ENCODE measurements around the gene PACRG. TPM values are rescaled to one million over a fixed set of nuclear protein-coding genes. Genes with fewer than 3 reads are reported as not detected.
"Not testable (repeated sequence)": the region's sequence is repeated elsewhere in the genome, so short reads cannot be mapped to it uniquely, and the experiment has no call there.

The PACRG gene
- total RNA-seq, 1 donor from 2014 or later: 8.2 TPM

DNA sequence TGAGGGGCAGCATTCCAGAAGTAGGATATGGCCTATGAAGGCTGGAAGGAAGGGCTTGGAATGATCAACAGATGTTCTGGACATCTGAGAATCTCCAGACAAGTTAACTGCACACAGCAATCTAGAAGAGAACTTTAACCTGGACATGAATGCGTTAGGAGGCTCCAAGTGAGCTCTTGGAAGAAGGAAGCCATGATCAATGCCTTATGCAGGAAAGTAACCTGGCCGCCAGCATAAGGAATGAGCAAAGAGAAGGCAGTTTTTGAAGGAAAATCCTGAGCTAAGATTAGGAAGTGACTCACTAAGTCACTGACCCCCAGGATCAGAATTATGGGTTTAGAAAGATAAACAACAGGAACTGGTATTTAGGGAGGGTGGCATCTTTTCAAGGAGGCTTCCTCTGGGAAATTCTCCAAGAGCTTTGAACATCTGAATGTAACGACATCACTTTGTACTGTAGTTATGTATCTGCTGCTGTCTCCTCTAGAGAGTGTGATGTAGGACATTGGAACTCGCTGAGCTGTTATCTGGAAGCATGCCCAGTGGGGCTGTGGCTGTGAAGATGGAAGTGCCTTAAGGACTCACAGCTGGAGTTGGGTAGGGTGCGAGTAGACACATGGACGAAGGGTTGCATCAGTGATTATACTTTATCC lies 236.8 kb downstream of the PACRG start:
- peak; percentile 98 for ATAC-seq
- DNase-seq: peak; percentile 69
- intact Hi-C loops (cut with micrococcal nuclease): no loop called here

- intact Hi-C loops (cut with micrococcal nuclease): no loop called here
- no peak for DNase-seq
- no peak for ATAC-seq
Measured at GRCh38 chr6:162965366-162965765, 237.6 kb downstream of the PACRG start.

- intact Hi-C loops (cut with micrococcal nuclease): no loop called here
- ATAC-seq: no peak
Measured at GRCh38 chr6:162970246-162970645, 242.5 kb downstream of the PACRG start.

DNA sequence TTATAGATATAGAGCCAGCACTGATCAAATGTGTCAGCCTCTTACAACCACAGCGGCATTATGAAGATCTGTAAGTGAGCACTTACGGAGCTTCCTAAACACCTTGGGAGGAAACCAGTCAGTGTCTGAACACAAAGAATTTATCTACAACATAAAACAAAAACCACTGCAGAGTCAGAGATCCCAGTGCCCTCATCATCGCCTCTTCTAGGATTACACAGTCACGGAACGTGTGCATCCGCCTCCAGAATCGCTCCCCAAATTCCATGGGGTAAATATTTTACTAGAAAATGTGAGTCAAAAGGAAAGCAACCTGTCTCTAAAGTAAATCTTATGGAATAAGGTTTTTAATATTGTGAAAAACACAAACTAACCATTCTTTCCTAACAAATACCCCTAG lies 243.6 kb downstream of the PACRG start:
- DNase-seq (no peak), ATAC-seq (no peak)
- intact Hi-C loops (cut with micrococcal nuclease): no loop called here

More at GRCh38 chr6:162970246-162970645, 242.5 kb downstream of the PACRG start:
- DNase-seq: no peak

DNA sequence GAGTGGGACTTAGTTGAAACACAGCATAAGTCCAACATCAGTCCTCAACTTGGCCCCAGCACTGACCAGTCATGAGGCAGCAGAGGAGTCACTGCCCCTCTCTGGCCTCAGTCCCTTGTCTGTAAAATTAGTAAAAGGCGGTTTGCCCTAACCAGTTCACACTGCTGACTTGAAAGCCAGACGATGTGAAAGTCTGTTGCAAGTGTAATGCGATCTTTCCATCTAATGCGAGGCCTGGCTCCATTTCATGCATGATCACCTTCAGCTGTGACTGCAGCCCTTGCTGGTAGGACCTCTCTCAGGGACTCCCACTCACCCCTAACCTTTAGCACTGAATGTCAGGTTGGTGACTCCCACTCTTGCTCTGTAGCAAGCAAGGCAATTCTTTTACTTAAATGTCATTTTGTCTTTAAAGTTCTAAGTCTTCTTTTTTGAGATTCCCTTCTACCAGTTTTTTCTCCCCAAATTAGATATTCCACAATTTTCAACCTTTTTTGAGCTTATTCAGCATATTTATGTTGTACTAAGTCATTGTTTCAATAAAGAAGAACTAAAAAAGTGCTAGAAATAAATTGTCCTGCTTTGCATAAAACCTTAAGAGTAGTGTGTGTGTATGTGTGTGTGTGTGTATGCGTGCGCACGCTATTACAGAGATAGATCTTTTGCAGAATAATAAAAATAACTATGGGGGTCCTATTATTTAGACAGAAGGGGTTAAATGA lies 245.5 kb downstream of the PACRG start:
- DNase-seq (no peak), ATAC-seq (no peak)
- intact Hi-C loops (cut with micrococcal nuclease): no loop called here

DNA sequence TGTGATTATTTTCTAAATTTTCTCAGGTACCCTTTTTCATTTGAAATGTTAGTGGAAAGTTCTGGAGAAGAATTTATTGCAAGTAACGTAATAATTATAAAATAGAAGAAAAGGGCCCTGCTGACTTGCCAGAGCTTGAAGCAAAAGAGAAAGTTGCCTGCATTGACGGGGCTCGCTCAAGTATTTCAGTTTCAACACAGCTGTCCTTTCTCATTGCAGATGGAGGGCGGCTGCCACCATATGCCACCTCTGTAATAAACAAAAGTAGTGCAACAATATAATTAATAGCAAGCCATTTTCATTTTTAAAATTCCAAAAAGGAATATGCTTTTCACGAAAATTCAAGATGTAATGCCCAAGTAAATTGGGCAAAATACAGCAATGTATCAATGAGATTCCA lies 246.2 kb downstream of the PACRG start:
- ATAC-seq: no peak
- DNase-seq: no peak
- intact Hi-C loops (cut with micrococcal nuclease): no loop called here

GRCh38 chr6:162974685-162975084 lies 246.9 kb downstream of the PACRG start:
- intact Hi-C loops (cut with micrococcal nuclease): no loop called here
- DNase-seq: no peak
- no peak for ATAC-seq

DNA sequence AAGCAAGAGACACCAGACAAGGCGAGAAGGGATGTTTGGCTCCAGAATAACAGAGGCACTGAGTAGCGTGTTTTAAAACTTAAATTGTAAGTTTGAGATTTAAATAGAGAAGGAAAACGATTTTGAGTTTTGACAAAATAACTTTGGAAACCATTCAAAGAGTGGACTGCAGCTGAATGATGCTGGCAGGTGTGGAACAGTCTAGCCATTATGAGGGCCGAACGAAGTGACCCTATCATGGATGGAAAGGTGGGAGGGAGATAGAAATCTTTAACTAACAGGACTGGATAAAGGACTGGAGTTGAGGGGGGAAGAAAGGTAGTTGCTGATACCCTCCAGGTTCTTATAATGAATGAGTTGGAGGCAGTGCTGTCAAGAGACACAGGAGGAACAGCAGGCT lies 248.4 kb downstream of the PACRG start:
- DNase-seq (no peak), ATAC-seq (no peak)

DNA sequence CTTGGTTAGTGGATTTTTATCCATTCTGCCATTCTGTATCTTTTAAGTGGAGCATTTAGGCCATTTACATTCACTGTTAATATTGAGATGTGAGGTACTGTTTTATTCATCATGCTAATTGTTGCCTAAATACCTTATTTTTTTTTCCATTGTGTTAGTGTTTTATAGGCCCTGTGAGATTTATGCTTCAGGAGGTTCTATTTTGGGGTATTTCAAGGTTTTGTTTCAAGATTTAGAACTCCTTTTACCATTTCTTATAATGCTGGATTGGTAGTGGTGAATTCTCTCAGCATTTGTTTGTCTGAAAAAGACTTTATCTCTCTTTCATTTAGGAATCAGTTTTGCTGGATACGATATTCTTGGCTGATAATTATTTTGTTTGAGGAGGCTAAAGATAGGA lies 255.5 kb downstream of the PACRG start:
- intact Hi-C loops (cut with micrococcal nuclease); ATAC-seq; DNase-seq: not testable (repeated sequence)

More for the DNA sequence above, 248.4 kb downstream of the PACRG start:
- intact Hi-C loops (cut with micrococcal nuclease): no loop called here

DNA sequence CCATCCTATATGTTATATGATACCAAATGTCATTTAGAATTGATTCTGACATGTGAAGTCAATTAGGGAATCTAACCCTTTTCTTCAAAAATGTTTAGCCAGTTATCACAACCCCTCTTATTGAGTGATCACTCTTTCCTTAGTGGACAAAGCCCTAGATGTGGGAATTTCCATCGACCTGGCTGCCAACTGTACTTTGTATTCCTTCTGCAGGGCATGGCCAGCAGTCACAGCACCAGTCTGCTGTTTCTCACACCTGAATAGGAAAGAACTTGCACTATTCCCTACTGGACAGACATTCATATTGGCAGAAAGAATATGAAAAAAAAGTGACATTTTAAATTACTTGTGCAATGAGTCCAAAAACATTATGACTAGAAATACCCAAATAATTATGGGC lies 271.0 kb downstream of the PACRG start:
- intact Hi-C loops (cut with micrococcal nuclease): no loop called here
- no peak for DNase-seq
- no peak for ATAC-seq

GRCh38 chr6:162999575-163000285 lies 272.0 kb downstream of the PACRG start:
- DNase-seq (no peak), ATAC-seq (no peak)
- intact Hi-C loops (cut with micrococcal nuclease): no loop called here

GRCh38 chr6:163001330-163001729 lies 273.6 kb downstream of the PACRG start:
- ATAC-seq (peak; percentile 34), DNase-seq (no peak)
- intact Hi-C loops (cut with micrococcal nuclease): no loop called here

DNA sequence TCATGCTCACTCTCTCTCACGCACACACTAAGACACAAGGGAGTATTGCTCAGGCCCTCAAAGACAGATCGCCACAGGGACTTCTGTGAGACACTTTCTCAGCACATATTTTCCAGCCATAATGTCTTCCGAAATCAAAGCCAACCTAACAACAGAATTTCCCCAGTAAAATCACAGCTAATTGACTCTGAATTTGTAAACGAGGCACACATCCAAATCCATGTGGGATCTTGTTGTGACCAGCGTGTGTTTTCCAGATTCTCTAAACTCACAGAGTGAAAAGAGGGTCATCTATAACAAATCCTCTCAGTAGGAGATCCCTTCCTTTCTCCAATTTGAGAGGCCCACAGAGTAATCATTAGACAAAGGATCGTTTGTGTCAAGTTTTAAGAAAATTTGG lies 280.4 kb downstream of the PACRG start:
- intact Hi-C loops (cut with micrococcal nuclease): no loop called here
- no peak for ATAC-seq
- DNase-seq: no peak

- no peak for ATAC-seq
- DNase-seq: no peak
- intact Hi-C loops (cut with micrococcal nuclease): no loop called here
Measured at GRCh38 chr6:163008626-163009025, 280.9 kb downstream of the PACRG start.

GRCh38 chr6:163010145-163010544 lies 282.4 kb downstream of the PACRG start:
- intact Hi-C loops (cut with micrococcal nuclease): no loop called here
- DNase-seq: no peak
- ATAC-seq: no peak

GRCh38 chr6:163014736-163015135 lies 287.0 kb downstream of the PACRG start:
- ATAC-seq (no peak), DNase-seq (no peak)
- intact Hi-C loops (cut with micrococcal nuclease): no loop called here

GRCh38 chr6:163017801-163018200 lies 290.0 kb downstream of the PACRG start:
- DNase-seq: no peak
- no peak for ATAC-seq
- intact Hi-C loops (cut with micrococcal nuclease): no loop called here

DNA sequence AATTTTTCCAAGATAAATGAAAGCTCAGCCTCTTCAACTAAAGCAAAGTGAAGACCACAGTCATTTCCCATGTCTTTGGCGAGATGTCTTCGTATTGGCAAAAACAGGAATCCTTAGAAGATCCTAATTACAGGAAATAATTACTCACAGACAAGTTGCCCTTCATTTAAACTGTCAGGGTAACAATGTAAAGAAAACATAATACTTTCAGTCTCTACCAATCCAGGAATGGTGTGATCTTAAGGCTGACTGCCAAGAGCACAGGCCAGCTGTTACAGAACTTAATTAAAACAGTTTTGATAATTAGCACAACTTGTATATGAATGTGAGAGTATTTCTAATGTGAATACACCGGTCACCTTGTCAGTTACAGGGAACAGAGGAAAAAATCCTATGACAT lies 292.2 kb downstream of the PACRG start:
- DNase-seq (no peak), ATAC-seq (no peak)
- intact Hi-C loops (cut with micrococcal nuclease): no loop called here

DNA sequence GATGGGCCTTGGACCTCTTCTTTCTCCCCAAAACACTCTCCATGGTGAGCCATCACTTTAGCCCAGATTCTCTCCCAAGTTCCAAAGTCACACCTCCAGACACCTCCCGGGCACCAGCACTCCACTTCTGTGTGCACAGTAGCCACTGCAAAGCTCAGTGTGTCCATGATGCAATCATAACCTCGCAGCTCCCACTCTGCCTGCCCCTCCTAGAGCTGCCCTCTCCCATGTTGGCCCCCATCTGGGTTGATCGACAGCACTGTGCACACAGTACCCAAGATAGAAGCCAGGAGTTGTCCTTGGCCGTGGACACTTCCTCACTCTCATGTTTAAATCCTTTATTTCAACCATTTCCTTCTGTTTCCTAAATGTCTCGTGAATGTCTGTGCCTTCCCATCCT lies 293.3 kb downstream of the PACRG start:
- ATAC-seq (no peak), DNase-seq (no peak)
- intact Hi-C loops (cut with micrococcal nuclease): no loop called here

GRCh38 chr6:163023700-163024099 lies 295.9 kb downstream of the PACRG start:
- intact Hi-C loops (cut with micrococcal nuclease): no loop called here

More at GRCh38 chr6:163023700-163024099, 295.9 kb downstream of the PACRG start:
- no peak for ATAC-seq
- DNase-seq: no peak
